GM18511 (cell line): Measurements from ENCODE around the gene TAX1BP3.

Experiments
- ATAC-seq: cut with Tn5 transposase; IDR thresholded peaks from one replicate; pipeline ENCODE4 v1.9.1; 2021; ENCODE audit warnings: mild to moderate bottlenecking, moderate library complexity; ENCODE audit not compliant: unreplicated experiment

Gene TAX1BP3

GRCh38 chr17:3630781-3631180 lies 37.6 kb downstream of the TAX1BP3 start:
- ATAC-seq, result no peak

- ATAC-seq, result no peak
Observed at GRCh38 chr17:3627769-3628167, 40.6 kb downstream of the TAX1BP3 start.

- no peak for ATAC-seq
Observed at GRCh38 chr17:3626831-3627768, 41.3 kb downstream of the TAX1BP3 start.

- ATAC-seq, result no peak
Observed at GRCh38 chr17:3622977-3623594, 45.3 kb downstream of the TAX1BP3 start.

GRCh38 chr17:3621146-3621720 lies 47.1 kb downstream of the TAX1BP3 start:
- ATAC-seq, result no peak

- ATAC-seq, result no peak
Observed at GRCh38 chr17:3615160-3615870, 53.1 kb downstream of the TAX1BP3 start.

GRCh38 chr17:3613124-3613523 lies 55.3 kb downstream of the TAX1BP3 start:
- no peak for ATAC-seq
